IPS-18a (cell line): ENCODE results near the gene SERHL2.
"Not testable (repeated sequence)": the region's sequence is repeated elsewhere in the genome, so short reads cannot be mapped to it uniquely, and the experiment has no call there.

Source experiments
- H3K27ac ChIP-seq: one replicate; pipeline ENCODE4 v1.5.1; 2013; ENCODE audit warnings: low read length
- H3K27me3 ChIP-seq: one replicate; pipeline ENCODE4 v1.6.1; 2013; ENCODE audit warnings: mild to moderate bottlenecking, low read length; ENCODE audit not compliant: control insufficient read depth, insufficient read depth
- H3K36me3 ChIP-seq: one replicate; pipeline ENCODE4 v1.6.1; 2013; ENCODE audit warnings: low read depth, low read length; ENCODE audit not compliant: control insufficient read depth
- H3K4me1 ChIP-seq: one replicate; pipeline ENCODE4 v1.6.1; 2013; ENCODE audit warnings: low read depth, low read length; ENCODE audit not compliant: control insufficient read depth
- H3K4me3 ChIP-seq: one replicate; pipeline ENCODE4 v1.5.1; 2013; ENCODE audit warnings: low read length
- H3K9ac ChIP-seq: one replicate; pipeline ENCODE4 v1.6.1; 2013; ENCODE audit warnings: mild to moderate bottlenecking, low read length, moderate library complexity
- H3K9me3 ChIP-seq: one replicate; pipeline ENCODE4 v1.6.1; 2013; ENCODE audit warnings: low read depth, low read length; ENCODE audit not compliant: control insufficient read depth

The SERHL2 gene

GRCh38 chr22:42614312-42615091 is 60.7 kb downstream of the SERHL2 start, which contains the start of gene POLDIP3:
Gene POLDIP3, minus strand, starts transcription at chr22:42614883. Its CDS starts 26 bp downstream, at chr22:42614857.
- no peaks in the 10 kb centered on the region for H3K9me3 ChIP-seq
- H3K4me1 ChIP-seq = peaks cover 7% of the 10 kb centered on the region
- peak within 1 kb of the TSS; percentile 91 for H3K27ac ChIP-seq
- H3K9ac ChIP-seq = peak within 1 kb of the TSS; percentile 88
- H3K27me3 ChIP-seq = no peaks in the 10 kb centered on the region
- peak within 1 kb of the TSS; percentile 98 for H3K4me3 ChIP-seq
- peaks cover 7% of the 10 kb centered on the region for H3K36me3 ChIP-seq

DNA sequence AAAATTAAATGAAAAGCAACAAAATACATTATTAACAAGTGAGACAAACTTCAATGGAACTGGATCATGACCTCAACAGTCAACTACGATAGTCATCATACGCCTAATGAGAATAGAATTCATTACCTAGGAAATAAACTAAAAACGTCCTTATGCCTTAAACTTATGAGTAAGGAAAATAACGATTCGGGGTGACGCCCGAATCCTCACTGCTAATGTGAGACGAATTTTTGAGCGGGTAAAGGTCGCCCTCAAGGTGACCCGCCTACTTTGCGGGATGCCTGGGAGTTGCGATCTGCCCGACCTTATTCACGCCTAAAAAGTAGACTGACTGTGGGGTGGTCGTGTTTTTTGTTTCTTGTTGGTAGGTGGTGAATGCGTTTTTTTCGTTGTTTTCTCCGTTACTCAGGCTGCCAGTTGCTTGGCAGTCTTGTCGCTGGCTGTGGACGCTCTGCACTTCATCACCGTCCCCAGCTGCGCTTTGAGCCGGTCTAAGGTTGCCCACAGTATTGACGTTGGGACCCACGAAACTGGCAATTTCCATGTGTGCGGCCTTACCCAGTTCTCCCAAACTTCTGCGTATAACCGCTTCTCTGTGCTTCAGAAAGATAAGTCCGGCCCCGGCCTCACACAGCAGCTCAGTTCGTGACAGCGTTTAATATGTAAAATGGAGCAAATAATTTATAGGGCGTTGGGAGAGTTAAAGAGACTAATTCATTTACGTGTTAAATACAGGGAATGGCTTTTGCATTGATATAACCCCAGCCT is 61.5 kb downstream of the SERHL2 start:
- peaks cover 6% of the 10 kb centered on the region for H3K4me1 ChIP-seq
- no peaks in the 10 kb centered on the region for H3K9me3 ChIP-seq
- peak overlapping the region; percentile 91 for H3K27ac ChIP-seq
- no peaks in the 10 kb centered on the region for H3K27me3 ChIP-seq
- peak overlapping the region; percentile 98 for H3K4me3 ChIP-seq
- peak overlapping the region; percentile 88 for H3K9ac ChIP-seq
- H3K36me3 ChIP-seq = peaks cover 7% of the 10 kb centered on the region

DNA sequence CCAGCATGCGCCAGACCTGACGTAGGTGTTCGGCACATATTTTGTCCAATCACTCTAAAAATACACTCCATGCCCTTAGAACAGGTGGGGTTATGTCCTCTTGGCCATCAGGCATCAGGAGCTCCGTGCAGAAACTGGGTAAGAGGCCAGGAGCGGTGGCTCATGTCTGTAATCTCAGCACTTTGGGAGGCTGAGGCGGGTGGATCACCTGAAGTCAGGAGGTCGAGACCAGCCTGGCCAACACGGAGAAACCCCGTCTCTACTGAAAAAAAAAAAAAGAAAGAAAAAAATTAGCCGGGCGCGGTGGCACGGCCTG is 62.1 kb downstream of the SERHL2 start:
- not testable (repeated sequence) for H3K9ac ChIP-seq, H3K27me3 ChIP-seq, H3K27ac ChIP-seq, H3K4me1 ChIP-seq, H3K4me3 ChIP-seq, H3K36me3 ChIP-seq, H3K9me3 ChIP-seq

DNA sequence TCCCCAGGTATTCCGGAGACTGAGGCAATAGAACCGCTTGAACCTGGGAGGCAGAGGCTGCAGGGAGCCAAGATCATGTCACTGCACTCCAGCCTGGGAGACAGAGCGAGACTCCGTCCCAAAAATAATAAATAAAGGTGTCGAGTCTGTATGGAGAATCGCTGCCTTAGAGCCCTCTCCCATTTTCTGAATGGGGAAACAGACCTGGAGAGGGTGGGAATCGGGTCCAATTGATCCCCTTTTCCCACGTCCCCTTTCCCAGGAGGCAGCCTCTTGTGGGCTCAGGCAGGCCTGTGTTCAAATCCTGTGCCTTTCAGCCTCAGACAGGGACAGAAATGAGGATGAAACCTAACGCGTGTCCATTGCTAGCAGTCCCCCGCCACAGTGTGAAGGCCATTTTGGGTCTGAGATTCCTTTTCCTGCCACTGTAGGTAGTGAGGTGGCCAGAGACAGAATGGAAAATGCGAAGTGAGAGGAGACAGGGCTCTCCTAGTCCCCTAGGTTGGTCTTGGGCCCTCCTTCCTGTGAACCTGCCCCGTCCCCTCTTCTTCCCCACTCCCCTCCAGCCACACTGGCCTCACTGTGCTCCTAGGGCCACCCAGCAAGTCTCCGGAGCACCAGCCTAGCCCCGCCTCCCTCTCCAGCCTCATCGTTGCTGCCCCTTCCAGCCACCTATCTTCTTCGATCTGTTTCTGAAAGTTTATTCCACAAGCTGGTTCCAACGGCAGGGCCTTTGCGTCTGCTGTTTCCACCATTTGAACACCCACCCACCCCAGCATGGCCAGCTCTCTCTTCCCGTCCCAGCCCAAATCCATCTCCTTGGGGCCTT is 63.6 kb downstream of the SERHL2 start:
- Histone ChIP-seq H3K4me3 (no peak overlapping the region), H3K9me3 (no peaks in the 10 kb centered on the region), H3K27me3 (no peaks in the 10 kb centered on the region), H3K4me1 (peaks cover 6% of the 10 kb centered on the region), H3K27ac (no peak overlapping the region), H3K9ac (no peak overlapping the region), H3K36me3 (peaks cover 2% of the 10 kb centered on the region)

GRCh38 chr22:42619261-42620063 is 65.7 kb downstream of the SERHL2 start:
- H3K27ac ChIP-seq = no peak overlapping the region
- no peak overlapping the region for H3K9ac ChIP-seq
- no peak overlapping the region for H3K4me3 ChIP-seq

DNA sequence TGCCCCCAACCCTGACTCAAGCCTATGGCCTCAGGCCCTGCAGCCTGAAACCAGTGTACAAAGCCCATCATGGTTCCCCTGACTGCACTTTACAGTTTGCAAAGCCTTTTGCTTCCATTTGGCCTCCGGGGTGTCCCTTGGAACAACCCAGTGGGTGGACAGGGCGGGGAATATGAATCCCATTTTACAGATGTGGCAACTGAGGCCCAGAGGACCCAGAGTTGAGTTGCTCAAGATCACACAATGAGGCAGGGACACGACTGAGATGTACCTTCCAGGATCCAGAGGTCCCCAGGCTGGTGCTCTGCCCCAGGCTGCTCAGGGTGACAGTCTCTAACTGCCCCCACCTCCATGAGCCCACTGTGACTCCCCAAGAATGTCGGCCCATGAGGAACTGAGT is 66.3 kb downstream of the SERHL2 start:
- Histone ChIP-seq H3K27me3 (no peaks in the 10 kb centered on the region), H3K9ac (no peak overlapping the region), H3K4me3 (no peak overlapping the region), H3K36me3 (peaks cover 6% of the 10 kb centered on the region), H3K9me3 (no peaks in the 10 kb centered on the region), H3K27ac (no peak overlapping the region), H3K4me1 (no peaks in the 10 kb centered on the region)

More at GRCh38 chr22:42619261-42620063, 65.7 kb downstream of the SERHL2 start:
- peaks cover 6% of the 10 kb centered on the region for H3K36me3 ChIP-seq
- H3K27me3 ChIP-seq = no peaks in the 10 kb centered on the region
- H3K4me1 ChIP-seq = no peaks in the 10 kb centered on the region
- H3K9me3 ChIP-seq = no peaks in the 10 kb centered on the region

DNA sequence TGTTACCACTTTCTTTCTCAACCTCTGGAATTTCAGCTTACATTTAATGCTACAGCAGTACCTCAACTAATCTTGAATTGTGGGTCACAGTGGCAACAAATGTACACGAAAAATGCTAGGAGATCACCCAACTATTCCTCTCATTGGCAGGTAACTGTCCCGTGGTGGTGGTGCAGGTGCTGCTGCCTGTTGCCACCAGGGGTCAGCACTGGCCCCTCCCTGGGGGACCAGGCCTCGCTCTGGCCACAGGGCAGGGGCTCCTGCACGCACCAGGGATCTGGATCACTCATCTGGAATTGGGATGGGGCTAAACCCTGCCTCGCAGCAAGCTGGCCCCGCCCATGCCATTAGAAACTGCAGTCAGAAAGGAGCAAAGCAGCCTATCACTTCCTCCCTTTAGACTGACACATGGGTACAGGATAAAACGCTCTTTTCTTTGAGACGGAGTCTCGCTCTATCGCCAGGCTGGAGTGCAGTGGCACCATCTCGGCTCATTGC is 67.8 kb downstream of the SERHL2 start:
- Histone ChIP-seq H3K27me3 (no peaks in the 10 kb centered on the region), H3K4me1 (no peaks in the 10 kb centered on the region), H3K4me3 (no peak overlapping the region), H3K9me3 (no peaks in the 10 kb centered on the region), H3K27ac (no peak overlapping the region), H3K36me3 (peaks cover 9% of the 10 kb centered on the region), H3K9ac (no peak overlapping the region)

GRCh38 chr22:42622061-42622710 is 68.4 kb downstream of the SERHL2 start:
- no peaks in the 10 kb centered on the region for H3K9me3 ChIP-seq
- no peak overlapping the region for H3K9ac ChIP-seq
- no peak overlapping the region for H3K27ac ChIP-seq
- no peaks in the 10 kb centered on the region for H3K4me1 ChIP-seq
- no peaks in the 10 kb centered on the region for H3K27me3 ChIP-seq
- no peak overlapping the region for H3K4me3 ChIP-seq
- H3K36me3 ChIP-seq = peaks cover 14% of the 10 kb centered on the region

- Histone ChIP-seq H3K27ac (no peak overlapping the region), H3K9ac (no peak overlapping the region), H3K9me3 (no peaks in the 10 kb centered on the region), H3K27me3 (no peaks in the 10 kb centered on the region), H3K4me1 (no peaks in the 10 kb centered on the region), H3K4me3 (no peak overlapping the region), H3K36me3 (peaks cover 25% of the 10 kb centered on the region)
These were observed 69.6 kb downstream of the SERHL2 start for GRCh38 chr22:42623301-42623751.
